ENCODE data around the gene KCNJ18.
"Not testable (repeated sequence)": the region's sequence is repeated elsewhere in the genome, so short reads cannot be mapped to it uniquely, and the experiment has no call there.

KCNJ18 gene

DNA sequence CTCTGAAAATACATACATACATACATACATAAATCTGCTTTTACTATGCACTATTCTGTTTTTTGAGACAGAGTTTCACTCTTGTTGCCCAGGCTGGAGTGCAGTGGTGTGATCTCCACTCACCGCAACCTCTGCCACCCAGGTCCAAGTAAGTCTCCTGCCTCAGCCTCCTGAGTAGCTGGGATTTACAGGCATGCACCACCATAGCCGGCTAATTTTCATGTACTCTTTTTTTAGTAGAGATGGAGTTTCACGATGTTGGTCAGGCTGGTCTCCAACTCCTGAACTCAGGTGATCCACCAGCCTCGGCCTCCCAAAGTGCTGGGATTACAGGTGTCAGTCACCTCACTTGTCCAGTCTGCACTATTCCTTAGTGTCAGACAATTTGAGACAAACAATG lies 20.5 kb upstream of the KCNJ18 start:
- not testable (repeated sequence) for DNase-seq

DNA sequence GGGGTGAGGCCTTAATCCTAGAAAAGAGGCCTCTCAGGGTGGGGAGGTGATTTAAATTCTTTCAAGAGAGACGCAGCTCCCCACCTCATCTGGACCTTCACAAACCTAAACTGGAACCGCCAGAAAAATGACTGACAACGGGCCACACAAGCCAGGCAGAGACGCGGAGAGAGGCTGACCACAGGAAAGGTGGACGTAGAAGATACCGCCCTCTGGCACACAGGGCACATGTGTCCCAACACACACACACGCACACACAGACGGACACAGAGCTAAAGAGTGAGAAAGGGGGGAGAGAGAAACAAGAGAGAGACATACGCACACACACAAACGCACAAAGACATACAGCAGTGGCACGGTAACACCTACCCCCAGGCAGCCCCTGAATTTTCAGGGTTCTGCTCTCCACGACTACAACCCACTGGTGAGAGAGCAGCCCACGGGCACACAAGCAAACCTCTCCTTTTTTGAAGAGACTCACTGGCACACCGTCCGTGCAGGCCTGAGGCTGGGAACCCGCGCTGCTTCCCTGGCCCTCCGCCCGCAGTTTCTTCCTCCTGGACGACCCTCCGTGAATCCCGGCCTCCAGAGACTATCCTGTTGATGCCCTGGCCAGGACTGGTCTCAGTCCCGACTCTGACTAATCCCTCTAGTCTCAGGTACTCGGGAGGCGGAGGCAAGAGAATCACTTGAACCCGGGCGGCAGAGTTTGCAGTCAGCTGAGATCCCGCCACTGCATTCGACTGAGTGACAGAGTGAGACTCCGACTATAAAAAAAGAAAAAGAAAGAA lies 18.7 kb upstream of the KCNJ18 start:
- not testable (repeated sequence) for DNase-seq

- no peak for DNase-seq
Measured at GRCh38 chr17:21674242-21674731, 18.0 kb upstream of the KCNJ18 start.

GRCh38 chr17:21674891-21675738 lies 17.2 kb upstream of the KCNJ18 start:
- DNase-seq: not testable (repeated sequence)

DNA sequence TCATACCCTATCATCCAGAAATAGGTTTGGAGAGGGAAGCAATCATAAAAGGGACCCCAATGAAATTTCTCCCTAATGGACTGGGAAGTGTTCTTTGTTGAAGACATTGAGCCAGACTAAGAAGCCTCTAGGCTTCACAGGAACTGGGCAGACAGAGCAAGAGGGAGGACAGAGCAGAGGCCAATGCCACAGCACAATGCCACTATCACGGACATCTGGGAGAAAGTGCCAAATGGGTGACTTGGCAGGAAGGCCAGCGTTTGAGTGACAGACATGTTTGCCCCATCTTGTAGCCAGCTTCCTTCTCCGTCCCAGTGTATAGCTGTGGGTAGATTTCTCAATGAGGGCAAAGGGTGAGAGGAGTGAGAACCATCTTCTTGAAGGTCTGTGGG lies 16.6 kb upstream of the KCNJ18 start:
- not testable (repeated sequence) for DNase-seq

DNA sequence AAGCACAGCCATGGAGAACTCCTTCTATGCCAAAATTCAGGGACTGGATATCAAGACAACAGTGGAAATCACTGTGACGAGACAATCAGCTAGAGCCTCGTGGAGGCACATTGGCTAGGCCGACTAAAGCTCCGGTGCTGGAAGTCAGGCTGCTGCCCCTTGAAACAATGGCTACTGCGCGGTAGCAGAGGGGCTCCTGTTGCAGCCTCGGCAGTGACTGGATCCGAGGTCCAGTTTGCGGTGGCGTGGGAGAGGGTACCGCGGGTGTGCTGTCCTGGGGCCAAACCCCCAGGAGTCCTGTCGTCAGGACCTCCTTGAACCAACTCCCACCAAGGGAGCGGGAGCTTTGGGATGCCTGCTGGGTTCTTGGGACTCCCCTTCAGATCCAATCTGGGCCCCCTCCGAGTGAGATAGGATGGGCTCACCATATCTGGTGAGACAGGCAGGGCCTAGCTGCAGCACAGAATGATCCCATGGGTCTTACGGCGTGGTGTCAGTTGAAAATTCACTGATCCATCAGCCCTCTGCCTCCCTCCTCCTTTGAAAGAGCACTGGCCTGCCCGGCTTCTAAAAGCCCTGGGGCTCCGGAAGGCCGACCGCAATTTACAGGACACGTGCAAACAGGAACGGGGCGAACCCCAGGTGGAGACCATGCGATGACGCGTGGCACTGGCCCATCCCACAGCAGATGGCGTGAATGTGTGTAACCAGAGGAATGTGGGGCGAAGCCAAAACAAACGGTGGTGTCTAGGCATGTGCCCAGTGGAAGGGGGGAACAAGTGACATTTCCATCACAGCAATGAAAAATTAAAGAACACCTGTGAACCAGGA lies 15.8 kb upstream of the KCNJ18 start:
- no peak for DNase-seq

DNA sequence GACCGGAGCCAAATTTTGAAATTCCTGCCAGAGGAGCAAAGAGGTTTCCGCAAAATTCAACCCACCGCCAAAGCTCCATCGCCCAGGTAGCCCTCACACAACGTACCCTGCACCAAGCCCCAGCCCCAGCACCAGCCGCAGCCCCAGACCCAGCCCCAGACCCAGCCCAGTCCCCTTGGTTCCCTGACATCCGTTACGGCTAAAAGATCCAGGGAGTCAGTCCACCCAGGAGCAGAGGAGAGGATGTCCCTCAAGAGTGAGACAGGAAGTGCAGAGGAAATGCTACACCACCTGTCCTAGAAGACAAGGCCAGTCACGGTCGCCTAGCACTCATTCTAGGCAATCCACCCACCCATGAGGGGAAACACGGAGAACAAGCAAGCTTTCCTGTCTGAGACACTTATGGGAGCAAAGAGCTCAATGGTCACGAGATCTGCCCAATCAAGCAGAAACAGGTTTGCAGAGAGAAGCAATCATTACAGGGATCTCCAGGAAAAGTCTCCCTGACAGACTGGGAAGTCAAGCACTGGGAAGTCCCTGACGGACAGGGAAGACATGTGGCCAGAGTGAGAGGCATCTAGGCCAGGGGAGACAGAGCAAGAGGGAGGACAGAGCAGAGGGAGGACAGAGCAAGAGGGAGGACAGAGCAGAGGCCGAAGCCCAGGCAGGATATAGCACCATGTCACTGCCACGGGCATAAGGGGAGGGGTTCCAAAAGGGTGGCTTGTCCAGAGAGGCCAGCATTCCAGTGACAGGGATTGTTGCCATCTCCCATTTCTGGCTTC lies 15.0 kb upstream of the KCNJ18 start:
- no peak for DNase-seq

DNA sequence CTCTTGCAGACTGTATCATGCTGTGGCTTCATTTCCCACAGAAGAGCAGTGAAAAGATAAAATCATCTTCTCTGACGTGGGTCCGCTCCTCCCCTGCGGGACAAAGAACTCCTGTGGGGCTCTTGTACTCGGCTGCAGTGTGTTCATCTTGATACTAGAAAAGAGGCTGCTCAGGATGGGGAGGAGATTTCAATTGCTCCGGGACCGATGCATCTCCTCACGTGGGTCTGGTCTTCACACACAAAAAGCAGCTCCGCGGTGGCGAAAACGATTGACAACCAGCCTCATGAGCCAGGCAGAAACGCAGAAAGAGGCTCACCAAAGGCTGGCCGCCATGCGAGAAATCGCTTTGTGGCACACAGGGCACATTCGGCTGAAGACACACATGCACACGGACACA lies 14.4 kb upstream of the KCNJ18 start:
- DNase-seq: no peak

DNA sequence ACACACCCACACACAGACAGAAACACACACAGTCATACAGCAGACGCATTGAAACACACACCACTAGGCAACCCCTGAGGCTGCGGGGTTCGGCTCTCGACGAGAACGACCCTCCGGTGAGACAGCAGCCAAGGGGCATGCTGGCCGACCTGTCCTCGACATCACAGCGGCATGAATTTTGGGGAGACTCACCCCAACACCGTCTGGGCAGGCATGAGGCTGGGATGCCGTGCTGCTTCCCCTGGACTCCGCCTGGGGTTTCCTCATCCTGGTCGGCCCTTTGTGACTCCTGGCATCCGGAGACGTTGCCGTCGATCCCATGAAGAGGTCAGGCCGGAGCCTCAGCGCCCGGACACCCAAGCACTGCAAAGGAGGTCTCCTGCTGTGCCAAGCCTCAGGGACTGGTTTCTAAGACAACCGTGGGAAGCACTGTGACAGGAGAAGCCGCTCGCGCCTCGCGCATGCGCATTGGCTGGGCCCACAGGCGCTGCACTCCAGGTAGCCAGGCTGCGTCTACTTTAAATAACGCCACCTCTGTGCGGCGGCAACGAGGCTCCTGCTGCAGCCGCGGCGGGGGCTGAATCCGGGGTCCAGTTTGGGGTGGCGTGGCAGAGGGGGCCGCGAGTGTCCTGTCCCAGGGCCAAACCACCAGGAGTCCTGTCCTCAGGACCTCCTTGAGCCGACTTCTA lies 13.8 kb upstream of the KCNJ18 start:
- DNase-seq: no peak

DNA sequence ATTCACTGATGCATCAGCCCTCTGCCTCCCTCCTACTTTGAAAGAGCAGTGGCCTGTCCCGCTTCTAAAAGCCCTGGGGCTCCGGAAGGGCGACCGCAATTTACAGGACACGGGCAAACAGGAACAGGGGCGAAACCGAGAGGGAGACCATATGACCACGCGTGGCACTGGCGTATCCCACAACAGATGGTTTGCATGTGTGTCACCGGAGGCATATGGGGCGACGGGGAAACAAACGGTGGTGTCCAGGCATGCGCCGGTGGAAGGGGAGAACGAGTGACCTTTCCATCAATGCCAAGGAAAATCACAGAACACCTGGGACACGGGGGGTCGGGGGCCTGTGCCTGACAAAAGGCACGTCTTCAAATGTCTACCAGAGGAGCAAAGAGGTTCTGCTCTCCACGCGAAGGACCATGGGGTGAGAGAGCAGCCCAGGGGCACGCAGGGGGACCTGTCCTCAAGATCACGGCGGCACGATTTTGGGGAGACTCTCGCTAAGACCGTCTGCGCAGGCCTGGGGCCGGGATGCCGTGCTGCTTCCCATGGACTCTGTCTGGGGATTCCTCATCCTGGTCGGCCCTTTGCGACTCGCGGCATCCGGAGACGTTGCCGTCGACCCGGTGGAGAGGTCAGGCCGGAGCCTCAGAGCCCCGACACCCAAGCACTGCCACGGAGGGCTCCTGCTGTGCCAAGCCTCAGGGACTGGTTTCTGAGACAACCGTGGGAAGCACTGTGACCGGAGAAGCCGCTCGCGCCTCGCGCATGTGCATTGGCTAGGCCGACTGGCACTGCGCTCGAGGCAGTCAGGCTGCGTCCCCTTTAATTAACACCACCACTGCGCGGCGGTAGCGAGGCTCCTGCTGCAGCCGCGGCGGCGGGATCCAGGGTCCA lies 12.8 kb upstream of the KCNJ18 start:
- no peak for DNase-seq

- no peak for DNase-seq
Measured at GRCh38 chr17:21680366-21680765, 12.0 kb upstream of the KCNJ18 start.

DNA sequence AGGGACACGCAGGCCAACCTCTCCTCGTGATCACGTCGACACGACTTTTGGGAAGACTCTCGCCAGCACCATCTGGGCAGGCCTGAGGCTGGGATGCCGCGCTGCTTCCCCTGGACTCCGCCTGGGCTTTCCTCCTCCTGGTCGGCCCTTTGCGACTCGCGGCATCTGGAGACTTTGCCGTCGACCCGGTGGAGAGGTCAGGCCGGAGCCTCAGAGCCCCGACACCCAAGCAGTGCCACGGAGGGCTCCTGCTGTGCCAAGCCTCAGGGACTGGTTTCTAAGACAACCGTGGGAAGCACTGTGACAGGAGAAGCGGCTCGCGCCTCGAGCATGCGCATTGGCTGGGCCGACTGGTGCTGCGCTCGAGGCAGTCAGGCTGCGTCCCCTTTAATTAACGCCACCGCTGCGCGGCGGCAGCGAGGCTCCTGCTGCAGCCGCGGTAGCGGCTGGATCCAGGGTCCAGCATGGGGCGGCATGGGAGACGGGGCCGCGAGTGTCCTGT lies 11.4 kb upstream of the KCNJ18 start:
- DNase-seq: not testable (repeated sequence)

DNA sequence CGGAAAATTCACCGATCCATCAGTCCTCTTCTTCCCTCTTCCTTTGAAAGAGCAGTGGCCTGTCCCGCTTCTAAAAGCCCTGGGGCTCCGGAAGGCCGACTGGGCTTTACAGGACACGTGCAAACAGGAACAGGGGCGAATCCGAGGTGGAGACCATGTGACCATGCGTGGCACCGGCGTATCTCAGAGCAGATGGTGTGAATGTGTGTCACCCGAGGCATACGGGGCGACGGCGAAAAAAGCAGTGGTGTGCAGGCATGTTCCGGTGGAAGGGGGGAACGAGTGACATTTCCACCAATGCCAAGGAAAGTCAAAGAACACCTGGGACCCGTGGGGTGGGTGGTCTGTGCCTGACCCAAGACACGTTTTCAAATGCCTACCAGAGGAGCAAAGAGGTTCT lies 10.7 kb upstream of the KCNJ18 start:
- DNase-seq: not testable (repeated sequence)

DNA sequence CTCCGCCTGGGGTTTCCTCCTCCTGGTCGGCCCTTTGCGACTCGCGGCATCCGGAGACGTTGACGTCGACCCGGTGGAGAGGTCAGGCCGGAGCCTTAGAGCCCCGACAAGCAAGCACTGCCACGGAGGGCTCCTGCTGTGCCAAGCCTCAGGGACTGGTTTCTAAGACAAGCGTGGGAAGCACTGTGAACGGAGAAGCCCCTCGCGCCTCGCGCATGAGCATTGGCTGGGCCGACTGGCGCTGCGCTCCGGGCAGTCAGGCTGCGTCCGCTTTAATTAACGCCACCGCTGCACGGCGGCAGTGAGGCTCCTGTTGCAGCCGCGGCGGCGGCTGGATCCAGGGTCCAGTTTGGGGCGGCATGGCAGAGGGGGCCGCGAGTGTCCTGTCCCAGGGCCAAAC lies 10.2 kb upstream of the KCNJ18 start:
- DNase-seq: not testable (repeated sequence)

DNA sequence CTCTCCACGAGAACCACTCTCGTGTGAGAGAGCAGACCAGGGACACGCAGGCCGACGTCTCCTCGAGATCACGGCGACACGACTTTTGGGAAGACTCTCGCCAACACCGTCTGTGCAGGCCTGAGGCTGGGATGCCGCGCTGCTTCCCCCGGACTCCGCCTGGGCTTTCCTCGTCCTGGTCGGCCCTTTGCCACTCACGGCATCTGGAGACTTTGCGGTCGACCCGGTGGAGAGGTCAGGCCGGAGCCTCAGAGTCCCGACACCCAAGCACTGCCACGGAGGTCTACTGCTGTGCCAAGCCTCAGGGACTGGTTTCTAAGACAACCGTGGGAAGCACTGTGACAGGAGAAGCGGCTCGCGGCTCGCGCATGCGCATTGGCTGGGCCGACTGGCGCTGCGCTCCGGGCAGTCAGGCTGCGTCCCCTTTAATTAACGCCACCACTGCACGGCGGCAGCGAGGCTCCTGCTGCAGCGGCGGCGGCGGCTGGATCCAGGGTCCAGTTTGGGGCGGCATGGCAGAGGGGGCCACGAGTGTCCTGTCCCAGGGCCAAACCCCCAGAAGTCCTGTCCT lies 9.1 kb upstream of the KCNJ18 start:
- DNase-seq: not testable (repeated sequence)

- DNase-seq: not testable (repeated sequence)
Measured at GRCh38 chr17:21683897-21684296, 8.4 kb upstream of the KCNJ18 start.

- DNase-seq: not testable (repeated sequence)
Measured at GRCh38 chr17:21684384-21684783, 7.9 kb upstream of the KCNJ18 start.

DNA sequence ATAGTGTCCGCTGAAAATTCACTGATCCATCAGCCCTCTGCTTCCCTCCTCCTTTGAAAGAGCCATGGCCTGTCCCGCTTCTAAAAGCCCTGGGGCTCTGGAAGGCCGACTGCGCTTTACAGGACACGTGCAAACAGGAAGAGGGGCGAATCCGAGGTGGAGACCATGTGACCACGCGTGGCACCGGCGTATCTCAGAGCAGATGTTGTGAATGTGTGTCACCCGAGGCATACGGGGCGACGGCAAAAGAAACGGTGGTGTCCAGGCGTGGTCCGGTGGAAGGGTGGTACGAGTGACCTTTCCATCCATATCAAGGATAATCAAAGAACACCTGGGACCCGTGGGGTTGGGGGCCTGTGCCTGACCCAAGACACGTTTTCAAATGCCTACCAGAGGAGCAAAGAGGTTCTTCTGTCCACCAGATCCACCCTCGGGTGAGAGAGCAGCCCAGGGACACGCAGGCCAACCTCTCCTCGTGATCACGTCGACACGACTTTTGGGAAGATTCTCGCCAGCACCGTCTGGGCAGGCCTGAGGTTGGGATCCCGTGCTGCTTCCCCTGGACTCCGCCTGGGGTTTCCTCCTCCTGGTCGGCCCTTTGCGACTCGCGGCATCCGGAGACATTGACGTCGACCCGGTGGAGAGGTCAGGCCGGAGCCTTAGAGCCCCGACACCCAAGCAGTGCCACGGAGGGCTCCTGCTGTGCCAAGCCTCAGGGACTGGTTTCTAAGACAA lies 7.1 kb upstream of the KCNJ18 start:
- DNase-seq: not testable (repeated sequence)

Data from activated CD4-positive, alpha-beta T cell treated with anti-CD3 and anti-CD28 coated beads, Interleukin-2, Interleukin-6, amounts not matched to agents 100 ng/mL and 50 ng/mL, durations not matched to agents 16 hours and 8 hours (primary cell).